Measurements from ENCODE around the gene FHIT. TPM values are rescaled to one million over a fixed set of nuclear protein-coding genes. Genes with fewer than 3 reads are reported as not detected.

Gene FHIT
- total RNA-seq, 1 donor from 2014 or later: 20.2 TPM

GRCh38 chr3:60742606-60743145 is 508.6 kb downstream of the FHIT start:
- TF ChIP-seq CTCF (IDR thresholded peaks at IDR 0.05; ENCODE audit: unreplicated experiment): peak; percentile 49
- Mint-ChIP-seq H3K4me3 (ENCODE audit: unreplicated experiment) (no peak overlapping the region), H3K9me3 (ENCODE audit: unreplicated experiment) (no peaks in the 10 kb centered on the region), H3K27me3 (ENCODE audit: unreplicated experiment) (peaks cover 2% of the 10 kb centered on the region), H3K36me3 (ENCODE audit: low read depth, unreplicated experiment) (no peaks in the 10 kb centered on the region), H3K27ac (ENCODE audit: unreplicated experiment) (no peak overlapping the region), H3K4me1 (ENCODE audit: unreplicated experiment) (peaks cover 54% of the 10 kb centered on the region)
- peak; percentile 50 for DNase-seq (ENCODE audit: low spot score)

GRCh38 chr3:60737633-60738399 is 513.4 kb downstream of the FHIT start:
- H3K4me1 Mint-ChIP-seq (ENCODE audit: unreplicated experiment): peaks cover 18% of the 10 kb centered on the region

GRCh38 chr3:60730371-60730770 is 520.9 kb downstream of the FHIT start:
- no peak overlapping the region for H3K4me3 Mint-ChIP-seq (ENCODE audit: unreplicated experiment)
- H3K27me3 Mint-ChIP-seq (ENCODE audit: unreplicated experiment): no peaks in the 10 kb centered on the region
- no peak for DNase-seq (ENCODE audit: low spot score)
- no peak overlapping the region for H3K27ac Mint-ChIP-seq (ENCODE audit: unreplicated experiment)
- H3K9me3 Mint-ChIP-seq (ENCODE audit: unreplicated experiment): no peaks in the 10 kb centered on the region
- no peak for TF ChIP-seq CTCF (IDR thresholded peaks at IDR 0.05; ENCODE audit: unreplicated experiment)
- H3K4me1 Mint-ChIP-seq (ENCODE audit: unreplicated experiment): no peaks in the 10 kb centered on the region
- H3K36me3 Mint-ChIP-seq (ENCODE audit: low read depth, unreplicated experiment): no peaks in the 10 kb centered on the region

More at GRCh38 chr3:60737633-60738399, 513.4 kb downstream of the FHIT start:
- Mint-ChIP-seq H3K27me3 (ENCODE audit: unreplicated experiment) (no peaks in the 10 kb centered on the region), H3K36me3 (ENCODE audit: low read depth, unreplicated experiment) (no peaks in the 10 kb centered on the region), H3K9me3 (ENCODE audit: unreplicated experiment) (no peaks in the 10 kb centered on the region), H3K4me3 (ENCODE audit: unreplicated experiment) (no peak overlapping the region), H3K27ac (ENCODE audit: unreplicated experiment) (no peak overlapping the region)
- no peak for DNase-seq (ENCODE audit: low spot score)
- TF ChIP-seq CTCF (IDR thresholded peaks at IDR 0.05; ENCODE audit: unreplicated experiment): no peak

- Mint-ChIP-seq H3K4me1 (ENCODE audit: unreplicated experiment) (no peaks in the 10 kb centered on the region), H3K9me3 (ENCODE audit: unreplicated experiment) (no peaks in the 10 kb centered on the region), H3K4me3 (ENCODE audit: unreplicated experiment) (no peak overlapping the region), H3K36me3 (ENCODE audit: low read depth, unreplicated experiment) (no peaks in the 10 kb centered on the region), H3K27ac (ENCODE audit: unreplicated experiment) (no peak overlapping the region), H3K27me3 (ENCODE audit: unreplicated experiment) (no peaks in the 10 kb centered on the region)
- no peak for DNase-seq (ENCODE audit: low spot score)
- TF ChIP-seq CTCF (IDR thresholded peaks at IDR 0.05; ENCODE audit: unreplicated experiment): no peak
These were observed 522.2 kb downstream of the FHIT start for GRCh38 chr3:60729056-60729455.

GRCh38 chr3:60728006-60728405 is 523.2 kb downstream of the FHIT start:
- Mint-ChIP-seq H3K27ac (ENCODE audit: unreplicated experiment) (no peak overlapping the region), H3K9me3 (ENCODE audit: unreplicated experiment) (no peaks in the 10 kb centered on the region), H3K4me3 (ENCODE audit: unreplicated experiment) (no peak overlapping the region), H3K27me3 (ENCODE audit: unreplicated experiment) (no peaks in the 10 kb centered on the region), H3K4me1 (ENCODE audit: unreplicated experiment) (peaks cover 2% of the 10 kb centered on the region), H3K36me3 (ENCODE audit: low read depth, unreplicated experiment) (no peaks in the 10 kb centered on the region)
- DNase-seq (ENCODE audit: low spot score): no peak
- no peak for TF ChIP-seq CTCF (IDR thresholded peaks at IDR 0.05; ENCODE audit: unreplicated experiment)
